HCT116 (cell line): ENCODE data around the gene MIPEP.

Source experiments
- CTCF ChIP-seq, 3 experiments: fragments of 200-600 bp in 1 of 3; sonication (generic) in 1 of 3; IDR thresholded peaks in 2 of 3; conservative IDR thresholded peaks in 1 of 3; 2 replicates each; pipeline ENCODE4 v1.5.1; 2012 to 2017; ENCODE audit warnings: low read depth in 2 of 3, low read length in 2 of 3, antibody characterized with exemption in 1 of 3, borderline replicate concordance in 1 of 3, control low read depth in 1 of 3, mild to moderate bottlenecking in 1 of 3, mixed read lengths in 1 of 3, mixed run types in 1 of 3, moderate library complexity in 1 of 3; ENCODE audit not compliant: insufficient read depth in 1 of 3
- EGR1 ChIP-seq: IDR thresholded peaks from 2 replicates; pipeline ENCODE4 v1.6.1; 2012; ENCODE audit warnings: low read depth
- ELF1 ChIP-seq: IDR thresholded peaks from 2 replicates; pipeline ENCODE4 v1.6.1; 2012; ENCODE audit warnings: low read depth, borderline replicate concordance
- EZH2 ChIP-seq: fragments of 200-600 bp; sonication (generic); IDR thresholded peaks from 2 replicates; pipeline ENCODE4 v1.6.1; 2017; ENCODE audit warnings: antibody characterized with exemption, mixed run types
- EZH2phosphoT487 ChIP-seq: fragments of 200-600 bp; IDR thresholded peaks from 2 replicates; pipeline ENCODE4 v1.6.1; 2018; ENCODE audit warnings: antibody characterized with exemption, borderline replicate concordance
- JUND ChIP-seq: IDR thresholded peaks from 2 replicates; pipeline ENCODE4 v1.6.1; 2012
- POLR2A ChIP-seq: IDR thresholded peaks from 2 replicates; pipeline ENCODE4 v1.7.0; 2011; ENCODE audit warnings: borderline replicate concordance; ENCODE audit not compliant: insufficient read depth, insufficient read length; ENCODE audit errors: extremely low read depth
- POLR2AphosphoS5 ChIP-seq: IDR thresholded peaks from 2 replicates; pipeline ENCODE4 v1.6.1; 2011; ENCODE audit warnings: mild to moderate bottlenecking, low read depth, low read length, moderate library complexity
- RAD21 ChIP-seq: IDR thresholded peaks from 2 replicates; pipeline ENCODE4 v1.6.1; 2012; ENCODE audit warnings: low read depth, mild to moderate bottlenecking
- SIN3A ChIP-seq: IDR thresholded peaks from 2 replicates; pipeline ENCODE4 v1.6.1; 2012; ENCODE audit warnings: low read depth
- SP1 ChIP-seq: IDR thresholded peaks from 2 replicates; pipeline ENCODE4 v1.6.1; 2012; ENCODE audit warnings: low read depth
- SRF ChIP-seq: IDR thresholded peaks from 2 replicates; pipeline ENCODE4 v1.6.1; 2012; ENCODE audit warnings: low read depth
- TF ChIP-seq, protein P1 (sequence below): IDR thresholded peaks from 2 replicates; pipeline ENCODE4 v1.6.1; 2011; ENCODE audit warnings: mild to moderate bottlenecking, low read length, moderate library complexity; ENCODE audit not compliant: insufficient replicate concordance; ENCODE audit errors: extremely low read depth

GRCh38 chr13:23744315-23744714 lies 144.9 kb downstream of the MIPEP start:
- TF ChIP-seq EZH2: no peak
- TF ChIP-seq POLR2A: no peak
- TF ChIP-seq, protein P1, sequence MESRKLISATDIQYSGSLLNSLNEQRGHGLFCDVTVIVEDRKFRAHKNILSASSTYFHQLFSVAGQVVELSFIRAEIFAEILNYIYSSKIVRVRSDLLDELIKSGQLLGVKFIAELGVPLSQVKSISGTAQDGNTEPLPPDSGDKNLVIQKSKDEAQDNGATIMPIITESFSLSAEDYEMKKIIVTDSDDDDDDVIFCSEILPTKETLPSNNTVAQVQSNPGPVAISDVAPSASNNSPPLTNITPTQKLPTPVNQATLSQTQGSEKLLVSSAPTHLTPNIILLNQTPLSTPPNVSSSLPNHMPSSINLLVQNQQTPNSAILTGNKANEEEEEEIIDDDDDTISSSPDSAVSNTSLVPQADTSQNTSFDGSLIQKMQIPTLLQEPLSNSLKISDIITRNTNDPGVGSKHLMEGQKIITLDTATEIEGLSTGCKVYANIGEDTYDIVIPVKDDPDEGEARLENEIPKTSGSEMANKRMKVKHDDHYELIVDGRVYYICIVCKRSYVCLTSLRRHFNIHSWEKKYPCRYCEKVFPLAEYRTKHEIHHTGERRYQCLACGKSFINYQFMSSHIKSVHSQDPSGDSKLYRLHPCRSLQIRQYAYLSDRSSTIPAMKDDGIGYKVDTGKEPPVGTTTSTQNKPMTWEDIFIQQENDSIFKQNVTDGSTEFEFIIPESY: no peak
- no peak for TF ChIP-seq RAD21
- TF ChIP-seq SP1: no peak
- no peak for TF ChIP-seq ELF1
- TF ChIP-seq EZH2phosphoT487: no peak
- TF ChIP-seq CTCF (IDR thresholded peaks at IDR 0.05 in 2 of 3, conservative IDR thresholded peaks at IDR 0.05 in 1 of 3; ENCODE audit: borderline replicate concordance in 1 of 3, insufficient read depth in 1 of 3, low read depth in 2 of 3, low read length in 2 of 3): no peak
- TF ChIP-seq SRF: no peak
- TF ChIP-seq POLR2AphosphoS5: no peak
- no peak for TF ChIP-seq SIN3A
- no peak for TF ChIP-seq JUND
- no peak for TF ChIP-seq EGR1
